ENCODE measurements around the gene PFKFB1. TPM values are rescaled to one million over a fixed set of nuclear protein-coding genes. Genes with fewer than 3 reads are reported as not detected.

PFKFB1 gene
- total RNA-seq, 1 experiment from 2014 or later, result not detected

GRCh38 chrX:55007656-55008055, 13.7 kb upstream of the PFKFB1 start:
- DNase-seq (ENCODE audit: low spot score), result no peak
- intact Hi-C loops (cut with micrococcal nuclease; ENCODE audit: unreplicated experiment), result no loop called here
- H3K36me3 ChIP-seq (ENCODE audit: insufficient read depth, low read length, poor library complexity, severe bottlenecking), result peaks cover 8% of the 10 kb centered on the region
- TF ChIP-seq EZH2 (IDR thresholded peaks at IDR 0.05; ENCODE audit: borderline replicate concordance, low read depth, low read length, poor library complexity, severe bottlenecking), result no peak
- TF ChIP-seq, protein P1, sequence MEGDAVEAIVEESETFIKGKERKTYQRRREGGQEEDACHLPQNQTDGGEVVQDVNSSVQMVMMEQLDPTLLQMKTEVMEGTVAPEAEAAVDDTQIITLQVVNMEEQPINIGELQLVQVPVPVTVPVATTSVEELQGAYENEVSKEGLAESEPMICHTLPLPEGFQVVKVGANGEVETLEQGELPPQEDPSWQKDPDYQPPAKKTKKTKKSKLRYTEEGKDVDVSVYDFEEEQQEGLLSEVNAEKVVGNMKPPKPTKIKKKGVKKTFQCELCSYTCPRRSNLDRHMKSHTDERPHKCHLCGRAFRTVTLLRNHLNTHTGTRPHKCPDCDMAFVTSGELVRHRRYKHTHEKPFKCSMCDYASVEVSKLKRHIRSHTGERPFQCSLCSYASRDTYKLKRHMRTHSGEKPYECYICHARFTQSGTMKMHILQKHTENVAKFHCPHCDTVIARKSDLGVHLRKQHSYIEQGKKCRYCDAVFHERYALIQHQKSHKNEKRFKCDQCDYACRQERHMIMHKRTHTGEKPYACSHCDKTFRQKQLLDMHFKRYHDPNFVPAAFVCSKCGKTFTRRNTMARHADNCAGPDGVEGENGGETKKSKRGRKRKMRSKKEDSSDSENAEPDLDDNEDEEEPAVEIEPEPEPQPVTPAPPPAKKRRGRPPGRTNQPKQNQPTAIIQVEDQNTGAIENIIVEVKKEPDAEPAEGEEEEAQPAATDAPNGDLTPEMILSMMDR (conservative IDR thresholded peaks at IDR 0.05; ENCODE audit: low read depth, low read length), result no peak
- no peaks in the 10 kb centered on the region for H3K9me3 ChIP-seq (ENCODE audit: low read depth, low read length, poor library complexity, severe bottlenecking)
- no peaks in the 10 kb centered on the region for H3K27me3 ChIP-seq (replicated peaks; ENCODE audit: insufficient read depth, low read depth, low read length, poor library complexity)
- no peak overlapping the region for H3K4me3 ChIP-seq (ENCODE audit: low read depth, low read length, poor library complexity, severe bottlenecking)
- BruUV-seq (replicated peaks), result no TSS peak
- H3K27ac ChIP-seq (ENCODE audit: low read depth, low read length, poor library complexity, severe bottlenecking), result no peak overlapping the region
- POLR2A ChIA-PET (ENCODE audit: low non-redundant PET), result no interaction called here
- H3K4me1 ChIP-seq (ENCODE audit: insufficient read depth, low read length, poor library complexity, severe bottlenecking), result no peaks in the 10 kb centered on the region
- CTCF ChIA-PET, result no interaction called here

DNA sequence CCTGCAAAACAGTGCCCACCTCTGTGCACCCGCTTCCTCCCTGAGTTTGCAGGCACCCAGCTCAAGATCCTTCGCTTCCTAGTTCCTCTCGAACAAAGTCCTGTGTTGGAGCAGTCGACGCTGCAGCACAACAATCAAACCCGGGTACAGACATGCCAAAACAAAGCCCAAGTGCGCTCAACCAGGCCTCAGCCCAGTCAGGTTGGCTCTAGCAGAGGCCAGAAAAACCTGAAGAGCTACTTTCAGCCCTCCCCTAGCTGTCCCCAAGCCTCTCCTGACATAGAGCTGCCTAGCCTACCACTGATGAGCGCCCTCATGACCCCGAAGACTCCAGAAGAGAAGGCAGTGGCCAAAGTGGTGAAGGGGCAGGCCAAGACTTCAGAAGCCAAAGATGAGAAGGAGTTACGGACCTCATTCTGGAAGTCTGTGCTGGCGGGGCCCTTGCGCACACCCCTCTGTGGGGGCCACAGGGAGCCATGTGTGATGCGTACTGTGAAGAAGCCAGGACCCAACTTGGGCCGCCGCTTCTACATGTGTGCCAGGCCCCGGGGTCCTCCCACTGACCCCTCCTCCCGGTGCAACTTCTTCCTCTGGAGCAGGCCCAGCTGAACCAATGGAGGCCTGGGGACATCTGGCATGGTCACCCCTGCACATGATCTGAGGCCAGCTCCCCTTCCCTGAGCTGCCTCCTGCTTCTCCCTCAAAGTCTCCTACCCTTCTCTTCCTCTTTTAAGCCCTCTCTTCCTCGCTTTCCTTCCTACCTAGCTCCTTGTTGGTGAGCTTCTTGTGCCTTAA, 13.0 kb upstream of the PFKFB1 start:
- DNase-seq (ENCODE audit: low spot score), result no peak
- intact Hi-C loops (cut with micrococcal nuclease; ENCODE audit: unreplicated experiment), result no loop called here
- ChIA-PET POLR2A (ENCODE audit: low non-redundant PET) (no interaction called here), CTCF (no interaction called here)
- Histone ChIP-seq H3K4me3 (ENCODE audit: low read depth, low read length, poor library complexity, severe bottlenecking) (no peak overlapping the region), H3K27me3 (replicated peaks; ENCODE audit: insufficient read depth, low read depth, low read length, poor library complexity) (no peaks in the 10 kb centered on the region), H3K27ac (ENCODE audit: low read depth, low read length, poor library complexity, severe bottlenecking) (no peak overlapping the region), H3K4me1 (ENCODE audit: insufficient read depth, low read length, poor library complexity, severe bottlenecking) (no peaks in the 10 kb centered on the region), H3K36me3 (ENCODE audit: insufficient read depth, low read length, poor library complexity, severe bottlenecking) (peaks cover 8% of the 10 kb centered on the region), H3K9me3 (ENCODE audit: low read depth, low read length, poor library complexity, severe bottlenecking) (no peaks in the 10 kb centered on the region)
- TF ChIP-seq EZH2 (IDR thresholded peaks at IDR 0.05; ENCODE audit: borderline replicate concordance, low read depth, low read length, poor library complexity, severe bottlenecking), result no peak
- TF ChIP-seq, protein P1 (conservative IDR thresholded peaks at IDR 0.05; ENCODE audit: low read depth, low read length), result no peak
- BruUV-seq (replicated peaks), result no TSS peak

GRCh38 chrX:55005256-55005655, 11.3 kb upstream of the PFKFB1 start:
- Histone ChIP-seq H3K27ac (ENCODE audit: low read depth, low read length, poor library complexity, severe bottlenecking) (no peak overlapping the region), H3K4me1 (ENCODE audit: insufficient read depth, low read length, poor library complexity, severe bottlenecking) (no peaks in the 10 kb centered on the region), H3K27me3 (replicated peaks; ENCODE audit: insufficient read depth, low read depth, low read length, poor library complexity) (no peaks in the 10 kb centered on the region), H3K9me3 (ENCODE audit: low read depth, low read length, poor library complexity, severe bottlenecking) (no peaks in the 10 kb centered on the region), H3K4me3 (ENCODE audit: low read depth, low read length, poor library complexity, severe bottlenecking) (no peak overlapping the region), H3K36me3 (ENCODE audit: insufficient read depth, low read length, poor library complexity, severe bottlenecking) (peaks cover 8% of the 10 kb centered on the region)
- BruUV-seq (replicated peaks), result no TSS peak
- ChIA-PET CTCF (no interaction called here), POLR2A (ENCODE audit: low non-redundant PET) (no interaction called here)
- no peak for DNase-seq (ENCODE audit: low spot score)
- intact Hi-C loops (cut with micrococcal nuclease; ENCODE audit: unreplicated experiment), result no loop called here
- no peak for TF ChIP-seq EZH2 (IDR thresholded peaks at IDR 0.05; ENCODE audit: borderline replicate concordance, low read depth, low read length, poor library complexity, severe bottlenecking)
- TF ChIP-seq, protein P1 (conservative IDR thresholded peaks at IDR 0.05; ENCODE audit: low read depth, low read length), result no peak
